CD1c-positive myeloid dendritic cell (primary cell): ENCODE data around the gene TMTC2.
"Not testable (repeated sequence)": the region's sequence is repeated elsewhere in the genome, so short reads cannot be mapped to it uniquely, and the experiment has no call there.

ENCODE experiments used
- DNase-seq: peaks from one replicate; pipeline ENCODE4 v3.0.0-alpha.2; 2016; ENCODE audit errors: extremely low spot score

Gene TMTC2

DNA sequence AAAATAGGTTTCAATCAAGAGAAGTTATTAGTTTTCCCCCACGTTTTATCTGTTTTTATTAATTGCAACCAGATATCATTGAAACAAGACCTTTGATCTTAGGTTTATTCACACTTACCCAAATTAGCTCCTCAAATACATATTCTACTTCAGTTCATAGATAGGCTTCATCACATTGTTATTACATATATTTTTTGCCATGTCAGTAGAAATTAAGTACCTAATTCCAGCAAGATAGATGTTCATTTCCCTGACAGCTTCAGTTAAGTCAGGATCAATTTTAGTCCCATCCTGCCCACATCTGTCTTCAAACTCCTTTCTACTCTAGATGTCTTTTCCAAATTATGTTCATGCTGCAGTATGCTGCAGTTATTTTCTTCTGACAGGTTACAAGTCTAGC, 388.8 kb downstream of the TMTC2 start:
- DNase-seq: no peak

DNA sequence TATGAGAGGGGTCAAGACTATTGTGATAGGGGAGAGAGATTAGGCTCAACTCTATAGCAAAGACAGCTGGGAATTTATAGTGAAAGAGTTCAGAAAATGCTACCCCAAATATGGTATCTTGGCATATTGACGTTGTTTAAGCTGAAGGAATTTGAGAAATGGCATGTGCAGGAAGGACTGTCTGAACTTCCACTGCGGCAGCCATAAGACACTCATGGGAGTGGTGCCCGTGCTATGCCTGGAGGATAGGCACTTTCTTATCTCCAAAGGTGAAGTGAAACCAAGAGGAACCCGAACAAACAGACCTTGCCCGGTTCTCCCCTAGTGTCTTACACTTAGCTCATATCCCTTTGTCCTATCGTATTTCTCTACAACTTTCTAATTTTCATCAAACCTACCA, 390.3 kb downstream of the TMTC2 start:
- no peak for DNase-seq

DNA sequence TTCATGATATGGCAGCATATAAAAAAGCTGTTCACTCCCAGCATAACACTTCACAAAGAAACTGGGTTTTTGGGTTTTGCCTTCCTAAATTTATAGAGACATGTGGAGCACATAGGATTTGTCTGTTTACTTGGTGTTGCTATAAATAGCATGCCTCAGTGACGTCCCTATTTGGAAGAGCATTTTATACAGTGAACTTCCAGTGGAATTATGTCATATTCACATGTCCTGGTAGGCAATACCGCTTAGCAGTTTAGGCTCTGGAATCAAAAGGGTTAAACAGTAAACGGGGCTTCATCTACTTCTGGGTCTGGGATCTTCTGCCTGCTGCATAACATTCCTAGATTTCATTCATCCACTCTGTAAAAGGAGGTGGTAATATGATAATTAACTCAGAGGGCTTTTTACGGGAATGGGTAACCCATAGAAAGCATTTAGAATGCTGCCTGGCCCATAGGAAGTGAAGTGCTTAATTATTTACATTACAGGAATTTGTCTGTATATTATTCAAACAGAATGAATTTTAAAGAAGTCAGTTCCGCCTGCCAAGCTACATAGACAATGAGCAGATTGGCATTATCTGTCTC, 396.1 kb downstream of the TMTC2 start:
- no peak for DNase-seq

DNA sequence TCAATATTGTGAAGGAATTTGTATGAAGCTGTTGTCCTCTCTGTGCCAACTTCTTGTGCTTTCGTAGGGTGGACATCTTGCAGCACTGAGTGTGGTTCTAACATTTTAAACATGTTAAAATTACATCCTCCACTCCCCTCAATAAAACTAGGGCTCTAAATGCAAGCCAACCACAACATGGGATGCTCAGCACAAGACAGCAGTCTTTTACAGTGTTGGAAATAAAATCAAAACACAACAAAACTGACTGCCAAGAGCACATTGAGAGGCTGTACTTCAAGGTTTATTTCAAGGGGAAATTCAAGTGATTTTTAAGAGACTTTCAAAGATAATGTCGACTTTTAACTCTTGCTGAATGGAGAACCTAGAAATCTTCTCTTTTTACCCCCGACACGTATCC, 396.9 kb downstream of the TMTC2 start:
- DNase-seq: no peak

DNA sequence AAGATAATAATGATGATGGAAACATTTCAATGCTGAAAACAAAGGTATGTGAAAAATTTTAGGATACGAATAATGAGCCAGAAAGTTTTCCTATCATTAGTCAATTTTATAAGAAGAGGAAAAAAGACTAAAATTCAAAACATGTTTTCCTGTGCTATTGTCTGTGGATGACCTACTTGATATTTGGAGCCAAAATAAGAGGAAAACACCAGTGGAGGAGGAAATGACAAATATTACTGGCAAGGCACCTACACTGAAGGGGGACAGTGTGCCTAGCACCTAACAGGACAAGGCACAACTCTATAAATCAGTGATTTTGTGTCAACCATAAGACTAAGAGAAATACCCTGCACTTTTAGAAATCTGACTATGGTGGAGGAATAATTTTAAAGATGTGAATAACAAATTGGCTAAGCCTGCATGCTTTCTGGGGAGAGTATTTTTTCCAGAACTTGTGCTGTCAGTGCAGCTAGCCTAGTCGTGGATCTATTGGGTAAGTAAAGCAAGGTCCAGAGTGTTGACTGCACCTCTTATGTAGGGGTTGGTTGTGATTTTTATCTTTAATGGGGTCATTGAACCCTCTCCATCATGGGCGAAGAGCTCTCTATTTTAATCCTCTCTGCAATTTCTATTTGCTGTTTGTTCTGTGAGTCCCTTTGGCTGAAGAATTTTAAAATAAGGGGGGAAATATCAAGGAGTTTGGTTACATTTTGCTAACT, 398.0 kb downstream of the TMTC2 start:
- DNase-seq: no peak

DNA sequence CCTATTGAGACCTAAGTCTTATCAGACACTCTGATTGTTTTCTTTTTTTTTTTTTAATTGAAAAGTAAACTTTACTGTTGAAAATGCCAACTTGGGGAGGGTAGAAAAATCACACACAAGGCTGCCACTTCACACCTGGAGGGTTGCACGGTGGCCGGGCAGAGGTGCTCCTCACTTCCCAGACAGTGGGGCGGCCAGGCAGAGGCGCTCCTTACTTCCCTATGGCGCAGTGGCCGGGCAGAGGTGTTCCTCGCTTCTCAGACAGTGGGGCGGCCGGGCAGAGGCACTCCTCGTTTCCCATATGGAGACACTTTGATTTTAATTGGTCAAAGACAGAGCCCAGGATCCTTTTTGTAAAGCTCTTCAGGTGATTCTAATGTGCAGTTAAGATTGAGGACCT, 399.3 kb downstream of the TMTC2 start:
- DNase-seq: no peak

DNA sequence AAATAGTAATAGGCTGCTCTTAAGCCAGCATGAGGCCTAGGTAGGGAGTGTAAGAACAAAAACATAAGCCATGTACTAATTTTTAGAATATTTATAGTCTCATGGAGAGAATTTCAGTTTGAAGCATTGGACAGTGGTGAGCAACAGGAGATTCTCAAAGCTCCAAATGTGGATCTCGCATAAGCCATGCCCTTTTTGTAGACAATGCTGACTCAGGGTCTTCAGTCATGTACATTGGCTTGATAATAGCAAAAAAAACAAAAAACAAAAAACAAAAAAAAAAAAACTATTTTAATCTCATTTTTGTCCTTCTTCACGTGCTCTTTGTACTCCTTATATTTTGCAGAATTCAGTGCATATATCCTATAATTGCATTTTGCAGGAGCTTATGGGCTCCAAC, 402.9 kb downstream of the TMTC2 start:
- DNase-seq: no peak

DNA sequence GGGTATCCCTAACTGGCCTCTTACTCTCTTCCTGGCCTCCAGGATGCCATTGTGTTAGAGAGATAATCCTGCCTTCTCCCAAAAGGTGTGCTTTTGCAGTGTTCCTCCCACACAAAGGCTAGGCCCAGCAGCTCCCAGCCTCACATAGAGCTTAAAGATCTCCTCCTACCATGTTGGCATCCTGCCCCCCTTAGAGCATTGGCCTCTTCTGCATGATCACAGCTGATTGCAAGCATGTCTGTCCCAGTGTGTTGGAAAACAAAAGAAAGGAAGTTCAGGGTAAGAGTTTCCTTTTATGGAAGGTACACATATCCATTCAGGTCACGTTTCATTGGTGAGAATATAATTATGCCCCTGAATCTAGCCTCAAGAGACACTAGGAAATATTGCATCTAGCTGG, 405.4 kb downstream of the TMTC2 start:
- no peak for DNase-seq

DNA sequence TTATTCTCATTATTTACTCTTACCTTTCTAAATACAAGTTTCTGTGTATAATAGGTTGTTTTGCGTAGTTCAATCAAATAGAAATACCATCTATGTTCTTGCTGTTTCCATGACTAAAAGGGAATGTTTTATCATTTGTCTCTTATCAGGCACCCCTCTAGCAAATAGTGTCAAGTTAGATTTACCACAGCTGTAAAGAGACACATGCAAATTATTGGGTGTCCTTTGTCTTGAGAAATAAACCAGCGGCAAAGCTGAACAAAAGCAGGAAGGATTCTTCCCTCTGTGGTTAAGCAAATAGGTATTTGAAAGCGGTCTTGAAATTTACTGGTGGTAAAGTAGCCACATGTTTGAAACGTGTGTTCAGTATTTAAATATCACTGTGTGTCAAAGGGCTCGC, 405.9 kb downstream of the TMTC2 start:
- no peak for DNase-seq

DNA sequence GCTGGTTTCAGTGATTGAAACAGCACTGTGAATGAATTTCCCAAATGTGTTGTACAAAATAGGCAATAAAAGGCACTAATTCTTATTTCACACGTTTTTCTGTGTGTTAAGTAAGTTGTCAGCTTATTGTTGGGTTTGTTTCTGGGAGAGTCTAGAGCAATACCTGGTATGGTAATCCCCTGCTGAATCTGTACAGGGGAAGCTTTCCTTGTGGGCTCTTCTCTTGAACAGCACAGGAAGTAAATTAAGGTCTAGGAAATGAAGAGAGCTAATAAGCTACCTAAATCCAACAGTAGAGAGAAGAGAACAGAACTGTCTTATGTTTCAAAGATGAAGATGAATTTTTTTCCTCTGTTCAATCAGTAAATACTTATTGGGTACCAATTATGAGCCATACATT, 406.7 kb downstream of the TMTC2 start:
- DNase-seq: no peak

DNA sequence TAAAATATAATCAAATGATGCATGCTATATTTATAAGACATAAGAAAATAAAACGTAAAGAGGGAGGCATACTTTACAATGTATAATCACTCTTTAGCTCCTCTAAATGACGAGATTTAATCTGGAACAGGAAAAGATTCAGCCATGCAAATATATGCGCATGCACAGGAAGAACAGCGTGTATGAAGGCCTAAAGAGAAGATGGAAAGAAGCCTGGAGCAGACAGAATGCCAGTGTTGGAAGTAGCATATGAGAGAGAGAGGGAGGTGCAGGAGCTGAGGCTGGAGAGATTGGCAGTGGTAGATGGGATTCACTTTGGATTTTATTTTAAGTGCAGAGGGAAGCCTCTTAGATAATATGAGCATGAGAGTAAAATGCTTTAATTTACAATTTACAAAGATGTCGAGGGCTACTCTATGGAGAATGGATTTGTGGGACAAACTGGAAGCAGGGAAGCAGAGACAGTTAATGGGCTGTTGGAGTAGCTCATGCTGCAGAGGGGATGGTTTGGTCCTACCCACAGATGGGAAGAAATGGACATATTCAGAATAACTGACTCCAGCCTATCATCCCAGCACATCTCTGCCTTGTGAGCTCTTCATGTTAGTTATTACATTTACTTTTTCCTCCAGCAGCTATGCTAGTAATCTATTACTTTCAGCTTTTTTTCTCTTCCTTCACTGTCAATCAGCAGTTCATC, 411.1 kb downstream of the TMTC2 start:
- DNase-seq: no peak

DNA sequence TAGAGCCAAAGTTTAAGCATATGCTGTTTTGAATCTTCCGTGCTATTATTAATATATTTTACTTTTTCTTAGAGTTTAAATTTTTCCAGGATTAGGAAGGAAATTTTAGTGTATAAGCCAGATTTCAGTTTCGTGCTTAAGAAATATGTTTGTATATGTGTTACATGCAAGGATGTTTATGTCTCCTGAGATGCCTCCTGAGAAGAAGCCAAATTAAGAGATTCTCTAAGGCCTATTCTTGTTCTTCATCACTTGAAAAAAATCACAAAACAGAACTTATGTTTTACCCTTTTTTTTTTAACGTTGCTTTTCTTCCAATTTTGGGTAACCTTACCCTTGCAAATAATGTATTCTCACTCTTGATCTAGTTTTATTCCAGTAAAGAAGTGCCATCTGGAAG, 412.7 kb downstream of the TMTC2 start:
- DNase-seq: no peak

DNA sequence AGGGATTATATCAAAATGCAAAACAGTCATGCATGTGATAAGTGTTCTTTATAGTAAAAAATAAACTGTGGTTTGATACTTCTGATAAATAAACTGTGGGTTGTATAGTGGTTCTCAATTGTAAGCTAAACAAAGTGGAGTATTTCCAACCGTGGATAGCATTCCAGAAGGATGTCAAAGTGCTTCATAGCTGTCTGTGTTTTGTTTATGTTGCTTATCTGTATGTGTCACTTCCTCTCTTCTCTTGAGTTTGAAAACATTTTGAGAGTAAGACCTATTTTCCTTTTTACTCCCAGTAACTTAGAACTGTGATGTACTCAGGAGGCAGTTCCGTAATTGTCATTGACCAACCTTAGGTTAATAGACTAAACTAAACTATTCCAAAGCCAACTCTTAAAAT, 415.8 kb downstream of the TMTC2 start:
- no peak for DNase-seq

DNA sequence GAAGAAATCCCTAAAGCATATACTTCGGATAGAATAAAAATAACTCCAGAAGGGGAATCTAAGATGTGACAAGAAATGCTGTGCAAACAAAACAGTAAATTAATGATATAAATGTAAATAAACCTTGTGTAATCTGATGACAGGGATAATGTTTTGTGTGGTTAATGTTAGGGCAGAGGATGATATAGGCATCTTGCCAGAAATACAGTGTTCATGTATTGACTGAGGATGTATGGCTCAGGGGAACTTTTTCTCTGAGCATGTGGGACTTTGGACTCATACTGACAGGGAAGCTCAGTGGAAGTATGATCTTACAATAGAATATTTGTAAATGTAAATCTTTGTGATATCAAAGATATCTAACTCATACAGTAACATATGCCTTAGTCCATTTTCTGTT, 420.2 kb downstream of the TMTC2 start:
- no peak for DNase-seq

DNA sequence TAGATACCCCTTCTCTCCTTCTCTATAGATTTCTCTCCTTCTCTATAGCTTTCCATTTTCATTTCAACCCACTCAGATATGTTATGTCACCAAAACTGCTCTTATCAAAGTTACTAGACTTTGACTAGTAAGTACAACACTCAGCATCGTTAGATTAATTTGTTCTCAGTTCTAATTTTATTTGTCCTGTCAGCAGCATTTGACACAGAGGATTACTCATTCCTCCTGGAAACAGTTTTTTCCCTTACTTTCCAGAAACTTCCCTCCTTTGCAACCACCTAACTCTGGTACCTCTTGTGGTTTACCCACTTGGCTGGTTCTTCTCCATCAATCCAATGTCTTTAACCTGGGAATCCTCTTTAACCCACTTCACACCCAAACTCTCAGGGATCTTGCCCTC, 423.7 kb downstream of the TMTC2 start:
- no peak for DNase-seq

DNA sequence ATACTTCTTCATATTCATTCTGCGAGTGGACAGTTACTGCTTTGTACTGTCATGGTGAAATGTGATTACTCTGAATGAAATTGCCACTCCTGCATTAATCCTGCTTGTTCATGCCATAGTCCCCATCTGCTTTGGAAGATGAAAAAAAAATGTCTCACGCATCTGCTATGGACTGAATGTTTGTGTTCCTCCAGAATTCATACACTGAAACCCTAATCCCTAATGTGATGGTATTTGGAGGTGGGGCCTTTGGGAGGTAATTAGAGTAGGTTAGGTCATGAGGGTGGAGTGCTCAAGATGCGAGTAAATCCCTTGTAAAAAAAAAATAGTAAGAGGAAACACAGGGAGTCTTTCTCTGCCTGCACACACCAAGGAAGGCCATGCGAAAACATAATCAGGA, 427.2 kb downstream of the TMTC2 start:
- no peak for DNase-seq

DNA sequence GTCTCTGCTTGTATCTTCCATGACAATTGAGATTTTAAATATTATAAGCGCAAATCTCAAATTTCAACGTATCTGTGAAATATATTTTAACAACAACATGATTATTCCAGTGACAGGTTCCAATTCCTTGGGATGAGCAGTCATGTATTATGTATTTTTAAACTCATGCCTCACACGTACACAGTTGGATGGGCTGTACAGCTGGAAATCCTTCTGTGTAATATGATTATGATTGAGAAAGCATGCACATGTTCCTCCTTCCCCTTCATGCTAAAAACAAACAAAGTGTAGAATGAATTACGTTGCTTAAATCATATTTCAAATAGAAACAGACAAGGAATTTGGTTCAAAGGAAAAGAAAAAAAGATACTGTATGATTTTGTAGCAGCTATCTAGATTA, 428.3 kb downstream of the TMTC2 start:
- no peak for DNase-seq

DNA sequence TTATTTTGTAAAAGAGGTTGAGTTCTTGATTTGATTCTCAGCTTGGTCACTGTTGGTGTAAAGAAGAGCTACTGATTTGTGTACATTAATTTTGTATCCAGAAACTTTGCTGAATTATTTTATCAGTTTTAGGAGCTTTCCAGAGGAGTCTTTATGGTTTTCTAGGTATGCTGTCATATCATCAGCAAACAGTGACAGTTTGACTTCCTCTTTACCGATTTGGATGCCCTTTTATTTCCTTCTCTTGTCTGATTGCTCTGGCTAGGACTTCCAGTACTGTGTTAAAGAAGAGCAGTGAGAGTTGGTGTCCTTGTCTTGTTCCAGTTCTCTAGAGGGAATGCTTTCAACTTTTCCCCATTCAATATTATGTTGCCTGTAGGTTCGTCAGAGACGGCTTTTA, 431.2 kb downstream of the TMTC2 start:
- DNase-seq: not testable (repeated sequence)

DNA sequence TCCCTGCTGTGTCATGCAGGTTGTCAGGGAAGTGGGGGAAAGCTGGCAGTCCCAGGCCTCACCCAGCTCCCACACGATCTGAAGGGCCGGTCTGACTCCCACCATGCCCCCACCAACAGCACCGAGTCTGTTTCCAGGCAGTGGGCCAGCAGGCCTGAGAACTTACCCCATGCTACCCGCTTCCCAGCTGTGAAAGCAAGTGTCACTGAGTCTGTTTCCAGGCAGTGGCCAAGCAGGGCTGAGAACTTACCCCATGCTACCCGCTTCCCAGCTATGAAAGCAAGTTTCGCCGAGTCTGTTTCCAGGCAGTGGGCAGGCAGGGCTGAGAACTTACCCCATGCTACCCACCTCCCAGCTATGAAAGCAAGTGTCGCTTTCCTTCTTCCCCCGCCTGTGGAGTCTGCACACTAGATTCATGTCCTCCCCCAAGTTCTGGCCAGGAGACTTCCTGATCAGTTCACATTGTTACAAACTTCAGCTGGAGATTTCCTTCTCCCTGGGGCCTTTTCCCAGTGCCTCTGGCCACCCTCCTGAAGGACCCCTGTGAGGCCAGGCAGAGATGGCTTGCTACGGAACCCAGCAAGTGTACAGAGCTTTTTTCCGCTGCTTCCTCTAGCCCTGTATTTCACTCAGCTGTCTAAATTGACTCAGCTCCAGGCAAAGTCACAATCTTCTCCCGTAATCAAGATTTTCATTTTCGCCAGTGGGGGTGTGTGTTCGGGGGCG, 435.4 kb downstream of the TMTC2 start:
- DNase-seq: no peak

DNA sequence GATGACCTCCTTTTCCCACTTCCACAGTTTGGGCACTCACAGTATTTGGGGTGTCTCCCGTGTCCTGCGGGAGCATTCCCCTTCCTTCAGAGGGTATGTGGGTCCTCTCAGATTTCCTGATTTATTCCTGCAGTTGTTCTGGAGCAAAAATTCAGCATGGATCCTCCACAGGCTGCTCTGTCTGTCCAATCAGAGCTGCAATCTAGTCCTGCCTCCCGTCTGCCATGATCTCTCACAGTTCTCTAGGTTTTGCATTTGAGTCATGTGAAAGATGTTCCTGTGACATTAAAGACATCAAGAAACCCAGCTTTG, 435.9 kb downstream of the TMTC2 start:
- DNase-seq: no peak

DNA sequence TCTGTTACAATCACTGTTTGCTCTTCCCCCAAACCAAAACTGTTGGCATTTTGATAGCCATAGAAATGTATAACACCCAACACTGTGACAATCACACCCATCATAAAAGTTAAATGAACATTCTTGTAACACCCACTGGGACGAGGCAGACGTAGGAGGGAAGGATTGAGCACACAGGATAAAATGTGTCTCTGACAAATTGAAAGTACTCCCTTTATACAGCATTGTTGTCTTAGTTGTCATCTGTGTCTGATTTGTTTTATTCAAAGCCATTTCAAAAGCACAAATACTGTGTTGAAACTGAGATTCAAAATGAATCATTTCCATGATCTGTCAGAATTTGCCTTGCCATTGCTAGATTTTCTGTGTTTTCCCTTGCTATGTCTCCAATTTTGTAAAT, 436.3 kb downstream of the TMTC2 start:
- DNase-seq: no peak

DNA sequence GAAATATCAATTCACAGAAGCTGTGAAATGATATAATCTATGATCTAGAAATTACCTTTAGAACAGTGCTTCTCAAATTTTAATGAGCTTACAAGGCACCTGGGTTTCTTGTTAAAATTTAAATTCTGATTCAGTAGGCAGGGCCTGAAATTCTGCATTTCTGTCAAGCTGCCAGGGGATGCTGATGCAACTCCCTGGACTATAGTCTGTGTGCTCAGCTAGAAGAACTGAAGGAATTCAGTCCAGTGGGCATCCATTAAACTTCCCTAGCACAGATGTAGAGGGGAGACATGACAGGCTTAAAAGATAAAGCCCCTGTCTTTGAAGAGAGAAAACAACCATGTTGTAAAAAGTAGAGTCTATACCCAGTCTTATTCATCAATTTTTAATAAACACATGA, 441.8 kb downstream of the TMTC2 start:
- no peak for DNase-seq

DNA sequence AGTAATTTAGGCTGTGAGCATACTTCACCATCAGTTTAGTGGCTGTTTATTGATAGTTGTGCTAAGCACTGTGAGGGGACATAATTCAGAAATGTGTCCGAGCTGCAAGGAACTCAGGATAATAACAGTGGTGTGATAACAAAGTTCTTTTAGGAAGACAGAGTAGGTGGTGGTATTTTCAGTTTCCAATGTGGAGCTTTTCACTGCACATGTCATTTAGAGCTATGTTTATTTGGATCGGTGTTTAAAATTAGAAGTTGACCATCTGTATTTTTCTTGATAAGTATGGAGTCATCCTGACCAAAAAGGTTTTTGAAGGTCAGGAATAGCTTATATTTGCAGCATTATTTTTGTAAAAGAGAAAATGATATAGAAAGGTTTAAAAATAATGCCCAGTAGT, 443.5 kb downstream of the TMTC2 start:
- DNase-seq: no peak
